DND-41 (cell line): ENCODE results near the gene HOXA5.

Experiments used
- ATAC-seq: fragments of 200-7000 bp; cut with Tn5 transposase; 3 replicates; pipeline ENCODE4 v1.9.1; 2021; ENCODE audit warnings: low read depth; ENCODE audit not compliant: insufficient read depth
- DNase-seq: peaks from one replicate; pipeline ENCODE4 v3.0.0-alpha.2; 2020
- H2AFZ ChIP-seq: 2 replicates; pipeline ENCODE4 v1.6.0; 2012; ENCODE audit warnings: low read depth, low read length
- H3K27ac ChIP-seq: 2 replicates; pipeline ENCODE4 v1.5.1; 2012; ENCODE audit warnings: low read length, inconsistent platforms
- H3K27me3 ChIP-seq: fragments of 200-600 bp; sonication (generic); 2 replicates; pipeline ENCODE4 v1.6.0; 2012; ENCODE audit warnings: low read length, mild to moderate bottlenecking, inconsistent platforms; ENCODE audit not compliant: insufficient read depth, poor library complexity
- H3K36me3 ChIP-seq: 2 replicates; pipeline ENCODE4 v1.5.1; 2012; ENCODE audit warnings: low read length, inconsistent platforms; ENCODE audit not compliant: insufficient read depth
- H3K4me1 ChIP-seq: 2 replicates; pipeline ENCODE4 v1.5.1; 2012; ENCODE audit warnings: mild to moderate bottlenecking, low read length; ENCODE audit not compliant: insufficient read depth
- H3K4me2 ChIP-seq: 2 replicates; pipeline ENCODE4 v1.6.0; 2012; ENCODE audit warnings: mild to moderate bottlenecking, moderate library complexity, low read length, inconsistent platforms; ENCODE audit not compliant: insufficient read depth
- H3K4me3 ChIP-seq, 2 experiments: fragments of 200-600 bp in 1 of 2; shearing (Covaris generic) in 1 of 2; 2 replicates each; pipeline ENCODE4 v1.5.1; 2012 to 2016; ENCODE audit warnings: inconsistent platforms in 2 of 2, low read length in 2 of 2, mild to moderate bottlenecking in 2 of 2, low read depth in 1 of 2, moderate library complexity in 1 of 2
- H3K79me2 ChIP-seq: 2 replicates; pipeline ENCODE4 v1.6.0; 2012; ENCODE audit warnings: low read length, inconsistent platforms; ENCODE audit not compliant: insufficient read depth
- H3K9ac ChIP-seq: 2 replicates; pipeline ENCODE4 v1.6.0; 2012; ENCODE audit warnings: low read depth, mild to moderate bottlenecking, inconsistent platforms, low read length, moderate library complexity
- H3K9me3 ChIP-seq: 2 replicates; pipeline ENCODE4 v1.5.1; 2012; ENCODE audit warnings: low read length, moderate library complexity, mild to moderate bottlenecking, inconsistent platforms; ENCODE audit not compliant: insufficient read depth, severe bottlenecking
- H4K20me1 ChIP-seq: 2 replicates; pipeline ENCODE4 v1.6.0; 2012; ENCODE audit warnings: low read length; ENCODE audit not compliant: insufficient read depth
- CTCF ChIP-seq: IDR thresholded peaks from 2 replicates; pipeline ENCODE4 v1.5.1; 2012; ENCODE audit warnings: borderline replicate concordance, low read length, moderate library complexity, mild to moderate bottlenecking; ENCODE audit not compliant: poor library complexity, severe bottlenecking; ENCODE audit errors: extremely low read depth
- EZH2 ChIP-seq: IDR thresholded peaks from 3 replicates; pipeline ENCODE4 v1.6.1; 2012; ENCODE audit warnings: borderline replicate concordance, low read depth, mild to moderate bottlenecking, moderate library complexity, low read length, inconsistent platforms; ENCODE audit not compliant: severe bottlenecking

The HOXA5 gene

GRCh38 chr7:27098578-27099451 lies 44.7 kb downstream of the HOXA5 start:
- H3K4me2 ChIP-seq, result no peak overlapping the region
- no peak overlapping the region for H3K27ac ChIP-seq
- no peaks in the 10 kb centered on the region for H3K79me2 ChIP-seq
- TF ChIP-seq EZH2 (no peak), CTCF (no peak)
- no peaks in the 10 kb centered on the region for H3K27me3 ChIP-seq
- no peaks in the 10 kb centered on the region for H3K4me1 ChIP-seq
- H3K36me3 ChIP-seq, result no peaks in the 10 kb centered on the region
- ATAC-seq (no peak), DNase-seq (no peak)
- H3K9me3 ChIP-seq, result no peaks in the 10 kb centered on the region
- no peak overlapping the region for H3K4me3 ChIP-seq
- no peak overlapping the region for H3K9ac ChIP-seq
- no peak overlapping the region for H2AFZ ChIP-seq
- no peaks in the 10 kb centered on the region for H4K20me1 ChIP-seq

GRCh38 chr7:27097686-27098577 lies 45.5 kb downstream of the HOXA5 start:
- no peaks in the 10 kb centered on the region for H3K4me1 ChIP-seq
- no peaks in the 10 kb centered on the region for H3K27me3 ChIP-seq
- ATAC-seq (no peak), DNase-seq (no peak)
- H3K9ac ChIP-seq, result no peak overlapping the region
- H3K79me2 ChIP-seq, result no peaks in the 10 kb centered on the region
- no peaks in the 10 kb centered on the region for H3K36me3 ChIP-seq
- H3K27ac ChIP-seq, result no peak overlapping the region
- H3K4me2 ChIP-seq, result no peak overlapping the region
- no peaks in the 10 kb centered on the region for H3K9me3 ChIP-seq
- no peaks in the 10 kb centered on the region for H4K20me1 ChIP-seq
- H2AFZ ChIP-seq, result no peak overlapping the region
- TF ChIP-seq CTCF (no peak), EZH2 (no peak)
- no peak overlapping the region for H3K4me3 ChIP-seq

GRCh38 chr7:27096768-27097514 lies 46.5 kb downstream of the HOXA5 start:
- Histone ChIP-seq H3K27ac (no peak overlapping the region), H3K27me3 (peaks cover 2% of the 10 kb centered on the region), H2AFZ (no peak overlapping the region), H3K79me2 (no peaks in the 10 kb centered on the region), H3K36me3 (no peaks in the 10 kb centered on the region), H3K4me2 (no peak overlapping the region), H4K20me1 (no peaks in the 10 kb centered on the region), H3K9ac (no peak overlapping the region), H3K9me3 (no peaks in the 10 kb centered on the region), H3K4me1 (no peaks in the 10 kb centered on the region), H3K4me3 (no peak overlapping the region)
- DNase-seq (no peak), ATAC-seq (no peak)
- TF ChIP-seq EZH2, result no peak
- no peak for TF ChIP-seq CTCF
